Bladder microvascular endothelial cell (primary cell): Measurements from ENCODE around the gene FZD1. TPM values are rescaled to one million over a fixed set of nuclear protein-coding genes. Genes with fewer than 3 reads are reported as not detected.

Experiments
- total RNA-seq: library from RNA; depleted of rRNA; stranded (reverse); fragments of >200 nt; gene quantifications from 2 replicates; pipeline ENCODE4 v1.2.3, GENCODE V29; 2014

The FZD1 gene
- 1.5 and 5.3 TPM in 2 replicates for total RNA-seq

DNA sequence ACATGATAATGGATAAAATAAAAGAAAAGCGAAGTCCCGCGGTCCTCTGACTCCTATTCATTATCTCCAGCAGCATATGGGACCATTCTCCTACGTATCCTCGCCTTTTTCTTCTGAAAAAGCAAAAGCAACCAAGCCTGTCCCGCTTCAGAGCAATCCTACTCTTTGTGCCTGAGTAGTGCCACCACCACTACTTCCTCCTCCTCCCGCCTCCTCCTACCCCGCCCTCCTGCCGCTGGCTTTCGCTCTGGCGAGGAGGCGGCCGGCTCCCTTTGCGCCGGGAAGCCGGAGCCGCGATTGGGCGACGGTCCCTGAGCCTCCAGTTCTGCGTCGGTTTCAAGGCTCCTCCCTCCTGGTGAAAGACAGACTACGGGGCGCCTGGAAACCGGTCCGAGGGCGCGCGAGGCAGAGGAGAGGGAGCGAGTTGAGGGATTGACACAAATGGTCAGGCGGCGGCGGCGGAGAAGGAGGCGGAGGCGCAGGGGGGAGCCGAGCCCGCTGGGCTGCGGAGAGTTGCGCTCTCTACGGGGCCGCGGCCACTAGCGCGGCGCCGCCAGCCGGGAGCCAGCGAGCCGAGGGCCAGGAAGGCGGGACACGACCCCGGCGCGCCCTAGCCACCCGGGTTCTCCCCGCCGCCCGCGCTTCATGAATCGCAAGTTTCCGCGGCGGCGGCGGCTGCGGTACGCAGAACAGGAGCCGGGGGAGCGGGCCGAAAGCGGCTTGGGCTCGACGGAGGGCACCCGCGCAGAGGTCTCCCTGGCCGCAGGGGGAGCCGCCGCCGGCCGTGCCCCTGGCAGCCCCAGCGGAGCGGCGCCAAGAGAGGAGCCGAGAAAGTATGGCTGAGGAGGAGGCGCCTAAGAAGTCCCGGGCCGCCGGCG, at the start of gene FZD1:
Gene FZD1 (plus strand): TSS at position 388 of the 878 bp plus-strand sequence. CDS start 448 bp downstream, at position 836.

